ENCODE data around the gene RBMS1. TPM values are rescaled to one million over a fixed set of nuclear protein-coding genes. Genes with fewer than 3 reads are reported as not detected.

The RBMS1 gene
- total RNA-seq, 1 donor from 2014 or later, result 136 TPM

DNA sequence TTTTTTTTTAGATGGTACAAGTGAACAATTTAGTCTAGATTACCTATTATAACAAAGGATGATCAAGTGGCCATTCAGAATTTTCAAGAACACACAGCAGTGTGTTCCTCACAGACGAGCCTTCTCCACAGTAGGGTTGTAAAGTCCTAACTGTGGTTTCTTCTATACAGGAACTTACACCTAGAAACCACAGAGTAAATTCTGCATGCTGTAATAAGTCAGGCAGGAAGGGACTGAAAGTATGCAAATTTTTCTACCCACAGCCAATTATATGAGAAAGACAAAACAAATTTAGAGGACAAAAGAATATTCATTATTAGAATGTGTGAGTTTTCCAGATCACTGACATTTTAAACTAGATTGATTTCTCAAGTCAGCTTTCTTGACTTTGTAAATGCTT lies 99.5 kb downstream of the RBMS1 start:
- Mint-ChIP-seq H3K36me3 (ENCODE audit: low read depth, unreplicated experiment) (peaks cover 3% of the 10 kb centered on the region), H3K27me3 (ENCODE audit: unreplicated experiment) (peaks cover 1% of the 10 kb centered on the region), H3K4me1 (ENCODE audit: unreplicated experiment) (peaks cover 46% of the 10 kb centered on the region), H3K9me3 (ENCODE audit: unreplicated experiment) (no peaks in the 10 kb centered on the region), H3K4me3 (ENCODE audit: unreplicated experiment) (no peak overlapping the region), H3K27ac (ENCODE audit: unreplicated experiment) (peak overlapping the region; percentile 37)
- no peak for DNase-seq (ENCODE audit: low spot score)
- TF ChIP-seq, protein P1, sequence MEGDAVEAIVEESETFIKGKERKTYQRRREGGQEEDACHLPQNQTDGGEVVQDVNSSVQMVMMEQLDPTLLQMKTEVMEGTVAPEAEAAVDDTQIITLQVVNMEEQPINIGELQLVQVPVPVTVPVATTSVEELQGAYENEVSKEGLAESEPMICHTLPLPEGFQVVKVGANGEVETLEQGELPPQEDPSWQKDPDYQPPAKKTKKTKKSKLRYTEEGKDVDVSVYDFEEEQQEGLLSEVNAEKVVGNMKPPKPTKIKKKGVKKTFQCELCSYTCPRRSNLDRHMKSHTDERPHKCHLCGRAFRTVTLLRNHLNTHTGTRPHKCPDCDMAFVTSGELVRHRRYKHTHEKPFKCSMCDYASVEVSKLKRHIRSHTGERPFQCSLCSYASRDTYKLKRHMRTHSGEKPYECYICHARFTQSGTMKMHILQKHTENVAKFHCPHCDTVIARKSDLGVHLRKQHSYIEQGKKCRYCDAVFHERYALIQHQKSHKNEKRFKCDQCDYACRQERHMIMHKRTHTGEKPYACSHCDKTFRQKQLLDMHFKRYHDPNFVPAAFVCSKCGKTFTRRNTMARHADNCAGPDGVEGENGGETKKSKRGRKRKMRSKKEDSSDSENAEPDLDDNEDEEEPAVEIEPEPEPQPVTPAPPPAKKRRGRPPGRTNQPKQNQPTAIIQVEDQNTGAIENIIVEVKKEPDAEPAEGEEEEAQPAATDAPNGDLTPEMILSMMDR (IDR thresholded peaks at IDR 0.05; ENCODE audit: unreplicated experiment), result no peak

DNA sequence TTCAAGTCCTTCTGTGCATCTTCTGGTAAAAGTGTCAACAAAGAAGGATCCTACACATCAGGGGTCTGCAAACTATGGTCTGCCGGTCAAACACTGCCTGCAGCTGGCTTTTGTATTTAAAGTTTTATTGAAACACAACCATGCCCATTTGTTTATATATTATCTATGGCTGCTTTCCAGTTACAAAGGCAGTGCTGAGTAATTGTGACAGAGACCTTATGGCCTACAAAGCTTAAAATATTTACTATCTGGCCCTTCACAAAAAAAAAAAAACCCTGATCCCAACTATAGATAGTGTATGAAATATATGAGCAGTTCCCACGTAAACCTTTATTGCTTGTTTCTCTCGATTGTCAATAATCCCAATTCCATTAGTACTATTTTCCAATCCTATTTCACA lies 101.4 kb downstream of the RBMS1 start:
- Mint-ChIP-seq H3K4me1 (ENCODE audit: unreplicated experiment) (peaks cover 65% of the 10 kb centered on the region), H3K4me3 (ENCODE audit: unreplicated experiment) (no peak overlapping the region), H3K36me3 (ENCODE audit: low read depth, unreplicated experiment) (peaks cover 3% of the 10 kb centered on the region), H3K9me3 (ENCODE audit: unreplicated experiment) (no peaks in the 10 kb centered on the region), H3K27ac (ENCODE audit: unreplicated experiment) (no peak overlapping the region), H3K27me3 (ENCODE audit: unreplicated experiment) (peaks cover 3% of the 10 kb centered on the region)
- DNase-seq (ENCODE audit: low spot score), result no peak
- TF ChIP-seq, protein P1 (IDR thresholded peaks at IDR 0.05; ENCODE audit: unreplicated experiment), result no peak

DNA sequence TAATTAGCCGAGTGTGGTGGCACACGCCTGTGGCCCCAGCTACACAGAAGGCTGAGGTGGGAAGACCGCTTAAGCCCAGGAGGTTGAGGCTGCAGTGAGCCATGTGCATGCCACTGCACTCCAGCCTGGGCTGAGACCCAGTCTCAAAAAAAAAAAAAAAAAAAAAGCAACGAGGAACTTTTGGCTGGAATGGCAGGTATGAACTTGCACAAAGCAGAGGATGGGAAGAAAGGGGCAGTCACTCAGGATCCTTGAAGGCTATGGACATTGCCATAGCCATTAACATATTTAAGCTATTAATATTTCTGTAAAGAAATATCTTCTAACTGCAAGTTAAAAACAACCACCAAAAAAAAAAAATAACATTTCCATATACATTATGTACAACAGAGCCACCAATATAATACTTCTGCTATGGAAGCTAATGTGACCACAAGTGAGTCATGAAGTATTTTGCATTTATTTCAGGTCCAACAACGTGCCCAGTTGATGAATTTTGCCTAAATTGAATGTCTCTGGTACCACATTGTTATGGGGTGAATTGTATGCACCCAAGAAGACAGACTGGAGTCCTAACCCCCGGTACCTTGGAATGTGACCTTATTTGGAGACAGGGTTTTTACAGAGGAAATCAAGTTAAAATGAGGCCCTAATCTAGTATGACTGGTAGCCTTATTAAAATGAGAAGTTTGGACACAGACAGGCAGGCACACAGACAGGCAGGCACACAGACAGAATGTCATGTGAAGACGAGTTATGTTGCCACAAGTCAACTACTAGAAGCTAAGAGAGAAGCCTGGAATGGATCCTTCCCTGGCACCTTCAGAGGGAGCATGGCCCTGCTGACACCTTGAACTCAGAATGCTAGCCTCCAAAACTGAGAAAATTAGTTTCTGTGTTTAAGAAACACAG lies 102.8 kb downstream of the RBMS1 start:
- H3K4me3 Mint-ChIP-seq (ENCODE audit: unreplicated experiment), result no peak overlapping the region
- peaks cover 70% of the 10 kb centered on the region for H3K4me1 Mint-ChIP-seq (ENCODE audit: unreplicated experiment)
- H3K9me3 Mint-ChIP-seq (ENCODE audit: unreplicated experiment), result no peaks in the 10 kb centered on the region
- H3K36me3 Mint-ChIP-seq (ENCODE audit: low read depth, unreplicated experiment), result peaks cover 3% of the 10 kb centered on the region
- peaks cover 3% of the 10 kb centered on the region for H3K27me3 Mint-ChIP-seq (ENCODE audit: unreplicated experiment)
- TF ChIP-seq, protein P1 (IDR thresholded peaks at IDR 0.05; ENCODE audit: unreplicated experiment), result no peak
- no peak for DNase-seq (ENCODE audit: low spot score)
- H3K27ac Mint-ChIP-seq (ENCODE audit: unreplicated experiment), result no peak overlapping the region

DNA sequence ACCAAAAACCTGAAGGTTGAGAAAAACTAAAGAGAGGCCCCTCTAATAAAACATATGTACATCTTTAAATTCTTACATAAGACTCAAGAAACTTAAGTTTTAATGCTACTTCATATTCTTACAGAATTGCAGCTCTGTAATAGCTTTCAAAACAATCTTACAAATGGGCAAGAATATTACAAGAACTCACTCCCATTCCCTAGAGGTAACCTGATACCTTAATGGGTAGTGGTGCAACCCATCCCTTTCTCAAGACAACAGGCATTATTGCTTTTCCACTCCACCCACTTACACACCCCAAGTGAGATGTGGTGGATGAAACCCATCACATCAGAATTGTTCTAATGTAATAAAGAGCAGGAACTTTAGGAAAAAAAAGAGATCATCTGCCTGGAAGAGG lies 103.7 kb downstream of the RBMS1 start:
- DNase-seq (ENCODE audit: low spot score), result no peak
- H3K9me3 Mint-ChIP-seq (ENCODE audit: unreplicated experiment), result no peaks in the 10 kb centered on the region
- peaks cover 3% of the 10 kb centered on the region for H3K27me3 Mint-ChIP-seq (ENCODE audit: unreplicated experiment)
- no peak overlapping the region for H3K27ac Mint-ChIP-seq (ENCODE audit: unreplicated experiment)
- TF ChIP-seq, protein P1 (IDR thresholded peaks at IDR 0.05; ENCODE audit: unreplicated experiment), result no peak
- no peak overlapping the region for H3K4me3 Mint-ChIP-seq (ENCODE audit: unreplicated experiment)
- H3K36me3 Mint-ChIP-seq (ENCODE audit: low read depth, unreplicated experiment), result peaks cover 3% of the 10 kb centered on the region
- H3K4me1 Mint-ChIP-seq (ENCODE audit: unreplicated experiment), result peaks cover 68% of the 10 kb centered on the region
